K562 (cell line): ENCODE data around the gene TEKT2.

ENCODE experiments used
- ATF2 ChIP-seq: sonication (generic); formaldehyde crosslinking; IDR thresholded peaks from 2 replicates; pipeline ENCODE4 v1.8.1; 2022; ENCODE audit warnings: missing genetic modification reagents
- ATF7 ChIP-seq: fragments of 450-650 bp; IDR thresholded peaks from 2 replicates; pipeline ENCODE4 v1.7.1; 2014; ENCODE audit warnings: mild to moderate bottlenecking, moderate library complexity
- DPF2 ChIP-seq: fragments of 450-650 bp; IDR thresholded peaks from 2 replicates; pipeline ENCODE4 v1.6.1; 2016
- FOXP4 ChIP-seq: sonication (generic); formaldehyde crosslinking; IDR thresholded peaks from 2 replicates; pipeline ENCODE4 v1.8.0; 2022; ENCODE audit warnings: mild to moderate bottlenecking, missing genetic modification reagents, borderline replicate concordance
- JUNB ChIP-seq: fragments of 450-650 bp; formaldehyde crosslinking; conservative IDR thresholded peaks from 2 replicates; pipeline ENCODE4 v1.4.0; 2020; ENCODE audit warnings: mild to moderate bottlenecking
- NFYB ChIP-seq: IDR thresholded peaks from 2 replicates; pipeline ENCODE4 v1.6.1; 2011; ENCODE audit warnings: mild to moderate bottlenecking, moderate library complexity; ENCODE audit not compliant: insufficient read length; ENCODE audit errors: extremely low read depth
- NR3C1 ChIP-seq: sonication (generic); formaldehyde crosslinking; IDR thresholded peaks from 2 replicates; pipeline ENCODE4 v1.8.1; 2022; ENCODE audit warnings: missing genetic modification reagents
- POLR2A ChIP-seq: fragments of 450-650 bp; conservative IDR thresholded peaks from 2 replicates; pipeline ENCODE4 v1.6.1; 2016
- PRPF4 ChIP-seq: fragments of 200-400 bp; formaldehyde crosslinking; IDR thresholded peaks from one replicate; pipeline ENCODE4 v1.6.1; 2017; ENCODE audit warnings: low read length, low read depth, mild to moderate bottlenecking; ENCODE audit not compliant: insufficient read depth, poor library complexity, severe bottlenecking
- RFX5 ChIP-seq: IDR thresholded peaks from 2 replicates; pipeline ENCODE4 v1.6.1; 2011; ENCODE audit warnings: low read depth, mild to moderate bottlenecking, improper control_type of control experiment, low read length
- SMARCC2 ChIP-seq: fragments of 450-650 bp; IDR thresholded peaks from 2 replicates; pipeline ENCODE4 v1.6.1; 2017; ENCODE audit warnings: antibody characterized with exemption, moderate library complexity, mild to moderate bottlenecking, low read depth
- ZNF318 ChIP-seq, 2 experiments: fragments of 450-650 bp; IDR thresholded peaks; 2 replicates each; pipeline ENCODE4 v1.6.1; 2016; ENCODE audit warnings: mild to moderate bottlenecking in 2 of 2, borderline replicate concordance in 1 of 2, low read depth in 1 of 2, moderate library complexity in 1 of 2

GRCh38 chr1:36137226-36137625 is 53.3 kb downstream of the TEKT2 start:
- TF ChIP-seq POLR2A (no peak), RFX5 (no peak), NFYB (no peak), PRPF4 (no peak), JUNB (no peak), DPF2 (no peak), ATF2 (no peak), FOXP4 (CRISPR knock-in tag) (no peak), ZNF318 (IDR thresholded peaks at IDR 0.05; ENCODE audit: borderline replicate concordance in 1 of 2, low read depth in 1 of 2) (no peak), ATF7 (no peak), SMARCC2 (no peak), NR3C1 (CRISPR knock-in tag) (no peak)
